B cell (primary cell): Measurements from ENCODE around the gene HOTAIR. TPM values are rescaled to one million over a fixed set of nuclear protein-coding genes. Genes with fewer than 3 reads are reported as not detected.

Source experiments
- ATAC-seq: fragments of 200-7000 bp; cut with Tn5 transposase; one replicate; pipeline ENCODE4 v1.10.0; 2021; ENCODE audit warnings: low read depth, mild to moderate bottlenecking, moderate number of reproducible peaks, moderate library complexity
- CTCF ChIA-PET: fragments of 350-600 bp; sonication (Branson Sonifier 250); formaldehyde crosslinking; loops from one replicate; lab custom pipeline; 2021; ENCODE audit warnings: antibody characterized with exemption, inconsistent platforms; lab: Charles Lee
- POLR2A ChIA-PET: fragments of 350-600 bp; sonication (Branson Sonifier 250); formaldehyde crosslinking; loops from one replicate; lab custom pipeline; 2021; ENCODE audit warnings: antibody characterized with exemption; lab: Charles Lee
- DNase-seq: peaks from one replicate; pipeline ENCODE4 v3.0.0; 2013
- H2AFZ ChIP-seq: 2 replicates; pipeline ENCODE4 v1.6.1; 2012; ENCODE audit warnings: mild to moderate bottlenecking, low read depth, low read length; ENCODE audit not compliant: insufficient read depth, poor library complexity, severe bottlenecking
- H3K27ac ChIP-seq, 2 donors: 1 replicate in 1 of 2; 2 replicates in 1 of 2; pipeline ENCODE4 v1.5.1; 2012 to 2013; ENCODE audit warnings: low read length in 2 of 2, mild to moderate bottlenecking in 2 of 2, moderate library complexity in 1 of 2
- H3K27me3 ChIP-seq, 4 experiments: fragments of 200-600 bp in 1 of 4; sonication (generic) in 1 of 4; replicated peaks in 1 of 4; 1 replicate in 2 of 4; 2 replicates in 2 of 4; pipeline versions ENCODE4 v1.6.1 to v1.7.0; 2013 to 2016; ENCODE audit warnings: low read length in 3 of 4, mild to moderate bottlenecking in 2 of 4, mixed read lengths in 1 of 4, moderate library complexity in 1 of 4; ENCODE audit not compliant: insufficient read depth in 4 of 4, control insufficient read depth in 3 of 4; ENCODE audit errors: control extremely low read depth in 1 of 4
- H3K36me3 ChIP-seq, 2 experiments: replicated peaks in 1 of 2; 1 replicate in 1 of 2; 2 replicates in 1 of 2; pipeline versions ENCODE4 v1.6.1 to v1.7.1; 2013; ENCODE audit warnings: low read length in 1 of 2; ENCODE audit not compliant: insufficient read depth in 2 of 2, control insufficient read depth in 1 of 2; ENCODE audit errors: control extremely low read depth in 1 of 2, extremely low read depth in 1 of 2
- H3K4me1 ChIP-seq, 2 donors: fragments of 200-600 bp in 1 of 2; sonication (generic) in 1 of 2; 1 replicate in 1 of 2; 2 replicates in 1 of 2; pipeline versions ENCODE4 v1.5.1 to v1.6.1; 2013 to 2017; ENCODE audit warnings: low read length in 2 of 2; ENCODE audit not compliant: control insufficient read depth in 2 of 2, insufficient read depth in 2 of 2
- H3K4me2 ChIP-seq: replicated peaks from 2 replicates; pipeline ENCODE3; 2012; ENCODE audit warnings: mild to moderate bottlenecking, low read depth, low read length; ENCODE audit not compliant: poor library complexity, severe bottlenecking
- H3K4me3 ChIP-seq, 5 experiments: fragments of 200-600 bp in 1 of 5; sonication (generic) in 1 of 5; 1 replicate in 3 of 5; 2 replicates in 2 of 5; pipeline versions ENCODE4 v1.5.1 to v1.7.0; 2011 to 2016; ENCODE audit warnings: low read length in 4 of 5, mild to moderate bottlenecking in 4 of 5, low read depth in 2 of 5, control low read depth in 1 of 5, moderate library complexity in 1 of 5; ENCODE audit not compliant: insufficient read depth in 1 of 5; ENCODE audit errors: control extremely low read depth in 1 of 5, extremely low read depth in 1 of 5
- H3K79me2 ChIP-seq: fragments of 200-600 bp; sonication (generic); one replicate; pipeline ENCODE4 v1.6.0; 2016; ENCODE audit warnings: low read length; ENCODE audit not compliant: control insufficient read depth, insufficient read depth
- H3K9ac ChIP-seq: fragments of 200-600 bp; sonication (generic); 2 replicates; pipeline ENCODE4 v1.6.1; 2017; ENCODE audit warnings: mild to moderate bottlenecking, low read length, moderate library complexity
- H3K9me3 ChIP-seq, 3 donors: one replicate each; pipeline versions ENCODE4 v1.6.1 to v1.7.1; 2013; ENCODE audit warnings: low read length in 2 of 3; ENCODE audit not compliant: control insufficient read depth in 2 of 3, insufficient read depth in 1 of 3; ENCODE audit errors: control extremely low read depth in 1 of 3
- H4K20me1 ChIP-seq: 2 replicates; pipeline ENCODE4 v1.6.0; 2012; ENCODE audit warnings: mild to moderate bottlenecking, low read length; ENCODE audit not compliant: insufficient read depth, control insufficient read depth, poor library complexity, severe bottlenecking
- H3K27ac Mint-ChIP-seq: one replicate; pipeline ENCODE4 v1.8.0; 2021; ENCODE audit warnings: mixed read lengths
- H3K27me3 Mint-ChIP-seq: one replicate; pipeline ENCODE4 v1.8.0; 2021; ENCODE audit warnings: mixed read lengths
- H3K4me1 Mint-ChIP-seq: one replicate; pipeline ENCODE4 v1.8.0; 2021; ENCODE audit warnings: mixed read lengths
- H3K4me3 Mint-ChIP-seq: one replicate; pipeline ENCODE4 v1.8.0; 2021; ENCODE audit warnings: mixed read lengths
- H3K9me3 Mint-ChIP-seq: one replicate; pipeline ENCODE4 v1.8.0; 2022; ENCODE audit warnings: mixed read lengths; ENCODE audit not compliant: insufficient read depth
- CTCF ChIP-seq: fragments of 200-600 bp; IDR thresholded peaks from one replicate; pipeline ENCODE4 v1.8.0; 2022; ENCODE audit warnings: antibody characterized with exemption, mild to moderate bottlenecking
- EZH2 ChIP-seq: IDR thresholded peaks from 2 replicates; pipeline ENCODE4 v1.6.1; 2012; ENCODE audit warnings: borderline replicate concordance, low read depth, mild to moderate bottlenecking, moderate library complexity, low read length; ENCODE audit not compliant: insufficient read depth, poor library complexity, severe bottlenecking
- WGBS: methylation state at CpG from one replicate; pipeline ENCODE4 v1.1.5; 2013; ENCODE audit warnings: missing lambda C conversion rate; ENCODE audit not compliant: insufficient coverage; 5-methylcytosine and 5-hydroxymethylcytosine counted together
- intact Hi-C: fragments of 100-400 bp; cut with micrococcal nuclease; formaldehyde crosslinking; loops from one replicate; pipeline ENCODE4 v1.10.0; 2022
- polyA plus RNA-seq: library from polyadenylated mRNA; depleted of rRNA; stranded (reverse); fragments of >200 nt; gene quantifications from 2 replicates; pipeline ENCODE4 v1.2.3, GENCODE V29; 2012
- total RNA-seq, 2 donors: library from RNA; stranded (reverse); fragments of 120-200 nt in 1 of 2; gene quantifications; 1 replicate in 1 of 2; 2 replicates in 1 of 2; pipeline versions ENCODE4 v1.2.3 to v1.2.4, GENCODE V29; 2013 to 2022

Gene HOTAIR
- total and polyA plus RNA-seq, 2 donors (not counting 1 experiment from before 2014, with no cell fraction given), result not detected

- no peaks in the 10 kb centered on the region for H3K36me3 ChIP-seq
- intact Hi-C loops, result loop anchor here (5.0 to 10.0 kb wide), 5 partner anchors 32 to 355 kb away; partner anchors contain the start of genes CBX5, GPR84, HNRNPA1 and HOXC12
These were observed 34.7 kb upstream of the HOTAIR start for GRCh38 chr12:54009171-54010052.

More at GRCh38 chr12:54009171-54010052, 34.7 kb upstream of the HOTAIR start:
- peaks cover 34 to 58% of the 10 kb centered on the region in 2 donors for H3K4me1 ChIP-seq
- no peak overlapping the region for H3K27ac ChIP-seq
- WGBS, result 3% methylated on average over 39 of the region's 51 CpGs
- peak overlapping the region in 2 of 5 experiments; percentile 17 to 37 for H3K4me3 ChIP-seq
- H3K4me2 ChIP-seq, result peak overlapping the region; percentile 72
- H2AFZ ChIP-seq, result peak overlapping the region; percentile 58
- Mint-ChIP-seq H3K4me3 (peak overlapping the region; percentile 72), H3K27ac (peak overlapping the region; percentile 73), H3K27me3 (peaks cover 70% of the 10 kb centered on the region), H3K9me3 (no peaks in the 10 kb centered on the region), H3K4me1 (peaks cover 32% of the 10 kb centered on the region)
- no peaks in the 10 kb centered on the region for H4K20me1 ChIP-seq
- peaks cover 0 to 91% (median 81%) of the 10 kb centered on the region in 4 experiments for H3K27me3 ChIP-seq
- H3K9ac ChIP-seq, result peak overlapping the region; percentile 10
- peaks cover 0 to 39% (median 0%) of the 10 kb centered on the region in 3 donors for H3K9me3 ChIP-seq
- DNase-seq, result peak; percentile 60
- CTCF ChIA-PET, result interaction anchor here (0.6 to 6.7 kb wide), 10 partner anchors 8 to 205 kb away, joined by 3 to 159 read pairs (median 7); partner anchors contain the start of genes HOXC5 and SMUG1
- no peak for ATAC-seq
- TF ChIP-seq EZH2 (peak; percentile 78), CTCF (no peak)
- H3K79me2 ChIP-seq, result no peaks in the 10 kb centered on the region
- POLR2A ChIA-PET, result interaction anchor here (0.7 kb wide), 3 partner anchors 23 to 45 kb away, joined by 4 to 6 read pairs (median 5); partner anchors contain the start of gene HOXC4
